Activated naive CD4-positive, alpha-beta T cell treated with anti-CD3 and anti-CD28 coated beads, Interleukin-2, amount 50 U/mL, for 72 hours (primary cell): ENCODE measurements around the gene LEF1. TPM values are rescaled to one million over a fixed set of nuclear protein-coding genes. Genes with fewer than 3 reads are reported as not detected.

Experiments used
- total RNA-seq, 2 donors: library from RNA; stranded (reverse); gene quantifications; one replicate each; pipeline ENCODE4 v1.2.3, GENCODE V29; 2022

LEF1 gene
- total RNA-seq, 2 donors from 2014 or later, result 205 to 291 TPM

Other genes with a start within 250 kb of the LEF1 start
- 1 to 10 TPM; 2.1 TPM for gene CYP2U1, start 237.4 kb downstream of the LEF1 start, total RNA-seq
- gene HADH, start 179.0 kb downstream of the LEF1 start, total RNA-seq, result 10 to 100 TPM; 44.0 to 48.1 TPM